Skeletal muscle tissue (tissue), 4 donors: ENCODE results near the gene ST8SIA1. TPM values are rescaled to one million over a fixed set of nuclear protein-coding genes. Genes with fewer than 3 reads are reported as not detected.

Source experiments
- H3K27ac ChIP-seq: one replicate; pipeline ENCODE4 v1.7.0; 2013; ENCODE audit warnings: mild to moderate bottlenecking, low read depth, low read length, inconsistent platforms
- H3K27me3 ChIP-seq, 3 donors: one replicate each; pipeline ENCODE4 v1.7.0; 2013; ENCODE audit warnings: low read length in 3 of 3; ENCODE audit not compliant: control insufficient read depth in 3 of 3, insufficient read depth in 3 of 3
- H3K36me3 ChIP-seq, 3 donors: one replicate each; pipeline ENCODE4 v1.7.0; 2013; ENCODE audit warnings: low read length in 3 of 3; ENCODE audit not compliant: control insufficient read depth in 3 of 3, insufficient read depth in 3 of 3
- H3K4me1 ChIP-seq, 3 donors: one replicate each; pipeline ENCODE4 v1.7.0; 2013; ENCODE audit warnings: low read length in 3 of 3, mild to moderate bottlenecking in 3 of 3; ENCODE audit not compliant: control insufficient read depth in 3 of 3, insufficient read depth in 3 of 3
- H3K4me3 ChIP-seq, 3 donors: one replicate each; pipeline ENCODE4 v1.7.0; 2013; ENCODE audit warnings: low read length in 3 of 3
- H3K9ac ChIP-seq, 3 donors: one replicate each; pipeline ENCODE4 v1.7.0; 2013; ENCODE audit warnings: low read length in 3 of 3, mild to moderate bottlenecking in 3 of 3, moderate library complexity in 2 of 3, low read depth in 1 of 3
- H3K9me3 ChIP-seq, 3 donors: one replicate each; pipeline ENCODE4 v1.7.0; 2013; ENCODE audit warnings: low read length in 3 of 3; ENCODE audit not compliant: control insufficient read depth in 3 of 3
- total RNA-seq: library from RNA; depleted of rRNA; stranded (reverse); fragments of >200 nt; gene quantifications from one replicate; pipeline ENCODE4 v1.2.3, GENCODE V29; 2014
- donor health status: Osteomylitis.

Gene ST8SIA1
- total RNA-seq, 1 donor from 2014 or later = 5.2 TPM

DNA sequence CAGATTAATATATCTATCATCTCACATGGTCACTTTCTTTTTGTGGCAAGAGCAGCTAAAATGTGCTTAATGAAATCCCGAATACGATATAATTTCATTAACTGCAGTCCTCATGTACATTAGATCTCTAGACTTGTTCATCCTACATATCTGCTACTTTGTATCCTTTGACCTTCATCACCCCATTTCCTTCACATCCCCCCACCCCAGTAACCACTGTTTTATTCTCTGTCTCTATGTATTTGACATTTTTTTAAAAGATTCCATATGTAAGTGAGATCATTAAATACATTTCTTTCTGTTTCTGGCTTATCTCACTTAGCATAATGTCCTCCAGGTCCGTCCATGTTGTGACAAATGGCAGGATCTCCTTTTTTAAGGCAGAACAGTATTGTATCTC lies 23.0 kb upstream of the ST8SIA1 start:
- no peaks in the 10 kb centered on the region for H3K36me3 ChIP-seq
- no peaks in the 10 kb centered on the region for H3K9me3 ChIP-seq
- no peak overlapping the region for H3K4me3 ChIP-seq
- H3K27ac ChIP-seq = no peak overlapping the region
- H3K27me3 ChIP-seq = no peaks in the 10 kb centered on the region
- H3K9ac ChIP-seq = no peak overlapping the region
- no peaks in the 10 kb centered on the region for H3K4me1 ChIP-seq

DNA sequence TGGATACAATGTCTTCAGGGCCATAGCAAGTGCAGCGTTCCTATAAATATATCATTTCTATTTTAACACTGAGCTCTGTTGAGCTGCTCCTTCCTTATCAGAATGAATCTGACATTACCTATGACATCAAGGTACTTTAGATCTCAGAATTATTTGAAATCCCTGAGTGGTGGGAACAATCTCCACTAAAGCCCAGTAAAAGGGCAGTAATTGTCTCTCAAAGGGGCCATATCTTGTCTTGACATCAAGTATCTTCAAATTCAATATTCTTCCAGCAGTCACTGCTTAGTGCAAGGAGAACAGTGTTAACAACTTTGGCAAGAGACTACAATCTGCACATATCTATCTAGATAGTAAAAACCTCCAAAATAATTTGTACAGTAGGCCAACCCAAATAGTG lies 21.7 kb upstream of the ST8SIA1 start:
- no peak overlapping the region for H3K9ac ChIP-seq
- no peaks in the 10 kb centered on the region for H3K27me3 ChIP-seq
- H3K4me1 ChIP-seq = no peaks in the 10 kb centered on the region
- no peaks in the 10 kb centered on the region for H3K36me3 ChIP-seq
- no peaks in the 10 kb centered on the region for H3K9me3 ChIP-seq
- no peak overlapping the region for H3K4me3 ChIP-seq
- no peak overlapping the region for H3K27ac ChIP-seq

DNA sequence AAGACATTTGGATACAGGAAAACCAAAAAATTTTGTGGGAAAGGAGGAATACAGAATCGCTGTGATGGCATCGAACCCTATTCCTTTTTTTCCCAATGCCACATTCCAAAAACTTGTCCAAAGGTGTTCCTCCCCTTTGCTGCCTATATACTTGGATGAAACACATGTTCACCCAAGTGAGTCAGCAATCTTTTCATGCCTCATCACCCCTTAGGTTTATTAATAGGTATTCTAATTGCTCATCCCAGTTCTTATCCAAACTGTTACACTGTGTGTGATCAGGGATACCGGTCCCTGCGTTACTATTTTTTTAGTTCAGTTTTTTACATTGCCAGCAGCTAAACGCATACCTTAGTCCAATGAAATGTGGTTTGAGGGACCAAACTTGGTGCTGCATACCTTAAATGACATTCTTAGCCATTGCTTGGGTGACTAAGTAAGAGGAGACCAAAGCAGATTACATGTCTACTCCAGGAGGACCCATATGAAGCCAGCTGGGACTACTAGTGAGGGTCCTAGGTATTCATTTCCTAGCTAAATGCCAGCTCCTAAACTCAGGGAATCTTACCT lies 20.6 kb upstream of the ST8SIA1 start:
- Histone ChIP-seq H3K27me3 (no peaks in the 10 kb centered on the region), H3K4me1 (no peaks in the 10 kb centered on the region), H3K27ac (no peak overlapping the region), H3K9ac (no peak overlapping the region), H3K9me3 (no peaks in the 10 kb centered on the region), H3K36me3 (no peaks in the 10 kb centered on the region), H3K4me3 (no peak overlapping the region)

DNA sequence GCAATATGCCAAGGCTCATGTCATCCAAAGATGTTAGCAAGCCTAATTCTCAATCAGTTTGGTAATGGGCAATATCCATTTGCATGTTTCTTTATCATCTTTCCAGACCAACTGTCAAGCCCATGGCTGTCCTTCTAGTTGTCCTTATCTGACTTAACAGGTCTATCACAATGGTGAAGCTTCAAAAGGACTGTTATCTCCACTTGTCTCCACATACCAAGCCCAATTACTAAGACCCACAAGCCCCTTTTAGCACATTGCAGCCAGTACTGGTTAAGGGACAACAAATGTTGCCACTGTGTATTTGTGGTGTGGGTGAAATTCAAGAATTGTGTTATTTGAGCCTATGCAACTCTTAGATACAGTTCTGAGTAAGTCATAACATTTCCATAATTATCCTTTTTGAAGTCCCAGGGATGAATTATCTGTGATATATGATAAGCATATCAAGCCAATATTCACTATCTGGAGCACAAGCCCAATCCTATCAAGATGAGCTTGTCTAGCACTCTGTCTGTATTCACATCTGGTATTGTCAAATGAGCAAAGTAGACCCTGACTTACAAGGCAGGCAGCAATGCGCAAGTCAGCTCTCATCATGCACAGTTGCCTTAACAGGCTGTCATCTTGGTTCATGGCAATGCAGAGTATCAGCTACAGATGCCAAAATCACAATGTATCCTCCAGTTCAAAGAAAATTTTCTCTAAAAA lies 19.3 kb upstream of the ST8SIA1 start:
- H3K4me1 ChIP-seq = no peaks in the 10 kb centered on the region
- H3K4me3 ChIP-seq = no peak overlapping the region
- H3K9ac ChIP-seq = no peak overlapping the region
- no peak overlapping the region for H3K27ac ChIP-seq
- H3K9me3 ChIP-seq = no peaks in the 10 kb centered on the region
- H3K27me3 ChIP-seq = no peaks in the 10 kb centered on the region
- no peaks in the 10 kb centered on the region for H3K36me3 ChIP-seq

DNA sequence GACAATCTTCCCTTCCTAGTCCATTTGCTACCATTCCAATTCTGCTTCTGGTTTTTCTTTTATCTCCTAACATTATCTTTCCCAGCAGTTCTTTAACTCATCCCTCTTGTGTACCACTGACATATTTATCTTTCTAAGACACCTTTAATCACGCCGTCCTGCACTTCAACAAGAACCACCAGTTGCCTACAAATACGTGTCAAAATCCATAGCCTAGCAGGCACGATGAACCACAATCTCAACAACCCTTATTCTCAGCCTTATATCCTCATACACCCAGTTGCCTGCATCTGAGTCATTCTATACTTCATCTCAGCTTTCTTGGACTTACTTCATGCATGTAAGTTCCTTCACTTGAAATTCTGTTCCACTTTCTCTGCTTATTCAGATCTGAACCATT lies 16.4 kb upstream of the ST8SIA1 start:
- H3K27ac ChIP-seq = no peak overlapping the region
- H3K27me3 ChIP-seq = no peaks in the 10 kb centered on the region
- no peak overlapping the region for H3K4me3 ChIP-seq
- no peaks in the 10 kb centered on the region for H3K36me3 ChIP-seq
- no peak overlapping the region for H3K9ac ChIP-seq
- H3K4me1 ChIP-seq = no peaks in the 10 kb centered on the region
- no peaks in the 10 kb centered on the region for H3K9me3 ChIP-seq

DNA sequence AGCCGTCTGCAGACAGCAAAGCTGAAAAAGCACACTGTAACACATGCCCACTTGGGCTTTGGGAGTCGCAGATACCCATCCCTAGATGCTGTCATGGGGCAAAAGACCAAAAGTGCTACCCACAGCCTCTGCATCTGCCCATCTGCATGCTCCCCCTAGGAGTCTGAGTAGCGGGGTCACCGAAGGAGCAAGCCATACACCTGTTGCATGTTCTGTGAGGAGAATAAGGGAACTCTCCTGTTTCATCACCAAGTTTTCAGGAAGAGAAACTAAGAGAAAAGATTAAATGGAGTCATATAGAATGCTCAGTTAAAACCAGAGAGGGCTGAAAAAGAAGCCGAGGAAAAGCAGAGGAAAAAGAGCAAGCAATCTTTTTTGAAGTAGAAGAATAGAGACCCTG lies 13.7 kb upstream of the ST8SIA1 start:
- no peak overlapping the region for H3K27ac ChIP-seq
- no peaks in the 10 kb centered on the region for H3K27me3 ChIP-seq
- no peaks in the 10 kb centered on the region for H3K4me1 ChIP-seq
- no peak overlapping the region for H3K4me3 ChIP-seq
- H3K9me3 ChIP-seq = no peaks in the 10 kb centered on the region
- H3K36me3 ChIP-seq = no peaks in the 10 kb centered on the region
- no peak overlapping the region for H3K9ac ChIP-seq

DNA sequence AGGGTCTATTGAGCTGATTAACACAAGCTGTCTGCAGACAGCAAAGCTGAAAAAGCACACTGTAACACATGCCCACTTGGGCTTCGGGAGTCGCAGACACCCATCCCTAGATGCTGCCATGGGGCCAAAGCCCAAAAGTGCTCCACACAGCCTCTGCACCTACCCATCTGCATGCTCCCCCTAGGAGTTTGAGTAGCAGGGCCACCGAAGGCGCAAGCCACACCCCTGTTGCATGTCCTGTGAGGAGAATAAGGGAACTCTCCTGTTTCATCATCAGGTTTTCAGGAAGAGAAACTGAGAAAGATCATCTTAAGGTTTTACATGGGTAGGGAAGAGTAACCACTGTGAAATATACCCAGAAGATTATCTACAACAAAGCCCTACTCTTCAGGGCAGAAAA lies 5.6 kb upstream of the ST8SIA1 start:
- no peak overlapping the region for H3K9ac ChIP-seq
- H3K4me1 ChIP-seq = peaks cover 0 to 2% (median 0%) of the 10 kb centered on the region in 3 donors
- peaks cover 0 to 8% (median 4%) of the 10 kb centered on the region in 3 donors for H3K27me3 ChIP-seq
- peaks cover 0 to 2% (median 0%) of the 10 kb centered on the region in 3 donors for H3K9me3 ChIP-seq
- H3K36me3 ChIP-seq = no peaks in the 10 kb centered on the region
- no peak overlapping the region for H3K4me3 ChIP-seq
- H3K27ac ChIP-seq = no peak overlapping the region

DNA sequence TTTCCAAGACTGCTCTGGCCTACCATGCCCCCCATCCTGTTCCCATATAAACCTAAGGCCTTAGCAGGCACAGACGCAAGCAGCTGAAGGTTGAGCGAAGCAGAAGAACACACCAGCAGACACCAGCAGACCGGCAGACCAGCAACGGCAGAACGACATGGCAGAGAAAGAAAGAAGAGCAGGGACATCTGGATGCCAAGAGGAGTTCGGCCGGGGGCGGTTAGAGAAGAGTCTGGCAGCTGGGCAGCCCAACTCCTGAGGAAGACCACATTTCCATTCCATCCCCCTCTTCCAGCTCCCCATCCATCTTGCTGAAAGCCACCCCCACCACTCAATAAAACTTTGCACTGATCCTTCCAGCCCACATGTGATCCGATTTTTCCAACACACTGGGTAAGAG lies 5.2 kb upstream of the ST8SIA1 start:
- Histone ChIP-seq H3K4me3 (no peak overlapping the region), H3K9me3 (peaks cover 0 to 2% (median 0%) of the 10 kb centered on the region in 3 donors), H3K27ac (no peak overlapping the region), H3K4me1 (peaks cover 0 to 2% (median 0%) of the 10 kb centered on the region in 3 donors), H3K36me3 (no peaks in the 10 kb centered on the region), H3K9ac (no peak overlapping the region), H3K27me3 (peaks cover 0 to 11% (median 4%) of the 10 kb centered on the region in 3 donors)

DNA sequence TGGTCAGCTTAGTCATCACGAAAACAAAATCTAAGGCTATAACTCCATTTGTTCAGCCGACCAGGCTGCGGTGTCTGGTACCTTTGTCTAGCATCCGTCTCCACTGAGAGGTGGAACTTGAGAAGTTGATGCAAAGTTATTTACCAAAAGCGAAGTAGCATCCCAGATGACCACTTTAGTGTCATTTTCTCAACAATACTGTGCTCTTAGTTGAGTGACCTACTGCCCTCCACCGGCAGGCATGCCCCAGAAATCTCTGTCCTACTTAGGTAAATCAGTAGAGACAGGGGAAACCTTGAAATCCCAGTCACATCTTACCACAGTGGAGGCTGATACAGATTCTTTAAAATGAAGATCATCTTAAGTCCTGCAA lies 1.3 kb upstream of the ST8SIA1 start:
- H3K27ac ChIP-seq = no peak overlapping the region
- H3K9ac ChIP-seq = no peak overlapping the region
- H3K36me3 ChIP-seq = no peaks in the 10 kb centered on the region
- H3K4me1 ChIP-seq = peaks cover 0 to 8% (median 6%) of the 10 kb centered on the region in 3 donors
- H3K9me3 ChIP-seq = no peaks in the 10 kb centered on the region
- peaks cover 12 to 23% (median 18%) of the 10 kb centered on the region in 3 donors for H3K27me3 ChIP-seq
- H3K4me3 ChIP-seq = peak overlapping the region; percentile 41 to 79 (median 66)

DNA sequence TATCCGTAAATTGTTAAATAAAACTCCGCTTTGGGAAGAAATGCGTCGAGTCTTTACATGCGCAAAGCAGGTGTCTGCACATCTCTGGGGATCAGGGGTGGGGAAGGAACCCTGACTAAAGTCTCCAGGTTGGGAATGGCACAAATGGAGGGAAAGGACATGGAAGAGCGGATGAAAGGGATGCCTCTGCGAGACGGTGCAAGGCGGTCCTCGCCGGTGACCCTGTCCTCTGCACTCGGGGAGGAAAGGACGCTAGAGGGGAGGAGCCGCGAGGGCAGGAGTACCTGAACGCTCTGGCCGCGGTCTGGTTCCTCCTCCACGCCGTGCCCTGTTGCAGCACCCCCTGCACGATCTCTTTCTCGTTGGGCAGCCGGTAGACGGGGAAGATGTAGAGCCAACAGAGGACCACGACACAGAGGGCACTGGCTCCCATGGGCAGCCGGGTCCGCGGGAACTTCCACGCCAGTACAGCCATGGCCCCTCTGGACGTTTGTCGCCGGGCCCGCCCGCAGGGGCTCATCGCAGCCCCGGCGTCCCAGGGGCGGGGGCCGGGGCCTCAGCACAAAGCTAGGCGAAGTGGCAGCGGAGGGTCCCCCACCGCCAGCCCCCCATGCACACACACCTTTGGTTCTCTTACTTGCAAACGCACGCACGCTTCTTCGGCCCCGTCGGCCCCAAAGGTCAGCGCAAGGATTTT lies 646 bp downstream of the ST8SIA1 start:
- Histone ChIP-seq H3K27ac (no peak overlapping the region), H3K36me3 (no peaks in the 10 kb centered on the region), H3K4me3 (peak overlapping the region; percentile 66 to 77 (median 73)), H3K9me3 (no peaks in the 10 kb centered on the region), H3K4me1 (peaks cover 0 to 8% (median 6%) of the 10 kb centered on the region in 3 donors), H3K27me3 (peaks cover 12 to 23% (median 18%) of the 10 kb centered on the region in 3 donors), H3K9ac (peak overlapping the region in 1 of 3 donors; percentile 39)
